Loucy (cell line): Measurements from ENCODE around the gene ASTL.

Source experiments
- CTCF ChIP-seq: fragments of 200-600 bp; sonication (generic); conservative IDR thresholded peaks from 2 replicates; pipeline ENCODE4 v1.5.1; 2014; ENCODE audit warnings: mild to moderate bottlenecking, antibody characterized with exemption, low read length
- EZH2phosphoT487 ChIP-seq: fragments of 200-600 bp; IDR thresholded peaks from 2 replicates; pipeline ENCODE4 v1.6.1; 2018; ENCODE audit warnings: antibody characterized with exemption, mild to moderate bottlenecking, moderate library complexity, borderline replicate concordance

GRCh38 chr2:96147593-96148201, 9.4 kb upstream of the ASTL start:
- TF ChIP-seq CTCF = no peak
- no peak for TF ChIP-seq EZH2phosphoT487
